HG03103 (cell line): ENCODE results near the gene DHRS3.
"Not testable (repeated sequence)": the region's sequence is repeated elsewhere in the genome, so short reads cannot be mapped to it uniquely, and the experiment has no call there.

Experiments
- ATAC-seq: cut with Tn5 transposase; IDR thresholded peaks from one replicate; pipeline ENCODE4 v1.9.1; 2021; ENCODE audit warnings: low read depth; ENCODE audit not compliant: unreplicated experiment

Gene DHRS3

DNA sequence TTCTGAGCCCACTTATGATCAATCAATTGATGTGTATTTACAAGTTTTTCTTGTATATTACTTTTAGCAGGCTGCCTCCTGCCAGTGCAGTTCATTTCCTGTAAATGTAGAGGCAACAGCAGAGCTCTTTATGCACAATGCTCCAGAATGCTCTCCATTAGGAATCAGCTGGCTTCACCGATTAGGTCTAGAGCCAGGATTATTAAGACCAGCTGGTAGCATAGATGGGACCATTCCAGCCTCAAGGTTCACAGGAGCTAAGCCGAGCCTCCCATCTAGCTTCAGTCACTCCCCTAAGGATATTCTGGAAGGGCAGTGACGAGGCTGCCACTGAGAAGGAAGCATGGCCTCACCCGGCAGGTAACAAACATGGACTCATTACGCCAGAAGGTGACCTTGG, 36.8 kb downstream of the DHRS3 start:
- ATAC-seq = no peak

DNA sequence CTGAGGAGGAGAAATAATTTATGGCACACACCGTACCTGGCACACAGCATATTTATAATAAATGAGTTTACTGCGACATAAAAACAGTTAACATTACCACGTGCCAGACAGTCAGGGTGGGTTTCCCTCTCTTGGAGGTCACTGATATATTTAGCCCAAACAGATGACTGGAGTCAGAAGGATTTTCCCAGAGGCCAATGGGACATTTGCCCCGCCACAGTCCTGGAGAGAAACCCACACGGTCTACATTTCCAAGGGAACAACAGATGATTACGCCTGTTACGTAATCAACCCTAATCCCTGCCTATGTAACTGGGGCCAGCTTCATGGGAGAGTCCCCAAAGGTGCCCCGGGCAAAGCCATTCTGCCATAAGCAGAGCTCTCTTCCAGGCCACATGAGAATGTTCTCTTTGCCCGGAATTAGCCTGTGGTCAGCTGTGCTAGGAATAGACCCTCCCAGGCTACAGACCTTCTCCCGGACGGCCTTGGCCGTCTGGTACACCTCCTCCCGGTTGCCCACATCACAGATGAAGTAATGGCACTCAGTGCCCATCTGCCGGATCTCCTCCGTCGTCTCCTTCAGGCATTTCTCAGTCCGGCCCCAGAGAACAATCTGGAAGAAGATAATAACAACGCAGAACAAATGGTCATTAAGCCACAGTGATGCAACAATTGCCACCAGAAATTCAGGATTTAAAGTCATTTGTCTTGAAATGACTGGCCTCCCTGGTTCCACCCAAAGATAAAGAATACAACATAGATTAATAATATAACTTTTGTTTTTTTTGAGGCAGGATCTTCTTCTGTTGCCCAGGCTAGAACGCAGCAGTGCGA, 37.7 kb downstream of the DHRS3 start:
- ATAC-seq = no peak

- no peak for ATAC-seq
Observed at GRCh38 chr1:12578860-12579422, 39.1 kb downstream of the DHRS3 start.

- no peak for ATAC-seq
Observed at GRCh38 chr1:12577020-12577419, 41.0 kb downstream of the DHRS3 start.

DNA sequence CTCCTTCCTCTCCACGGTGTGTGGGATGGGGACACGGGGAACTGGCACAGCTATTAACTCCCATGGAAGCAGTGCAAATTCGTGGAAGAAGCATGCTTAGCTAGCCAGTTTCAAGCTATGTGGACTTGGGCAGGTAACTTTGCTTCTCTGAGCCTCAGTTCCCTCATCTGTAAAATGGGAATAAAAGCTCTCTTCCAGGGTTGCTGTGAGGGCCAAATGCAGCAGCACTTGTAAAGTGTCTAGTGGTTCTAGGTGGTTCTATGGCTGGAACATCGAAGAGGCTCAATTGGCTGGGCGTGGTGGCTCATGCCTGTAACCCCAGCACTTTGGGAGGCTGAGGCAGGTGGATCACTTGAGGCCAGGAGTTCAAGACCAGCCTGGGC, 43.3 kb downstream of the DHRS3 start:
- no peak for ATAC-seq

DNA sequence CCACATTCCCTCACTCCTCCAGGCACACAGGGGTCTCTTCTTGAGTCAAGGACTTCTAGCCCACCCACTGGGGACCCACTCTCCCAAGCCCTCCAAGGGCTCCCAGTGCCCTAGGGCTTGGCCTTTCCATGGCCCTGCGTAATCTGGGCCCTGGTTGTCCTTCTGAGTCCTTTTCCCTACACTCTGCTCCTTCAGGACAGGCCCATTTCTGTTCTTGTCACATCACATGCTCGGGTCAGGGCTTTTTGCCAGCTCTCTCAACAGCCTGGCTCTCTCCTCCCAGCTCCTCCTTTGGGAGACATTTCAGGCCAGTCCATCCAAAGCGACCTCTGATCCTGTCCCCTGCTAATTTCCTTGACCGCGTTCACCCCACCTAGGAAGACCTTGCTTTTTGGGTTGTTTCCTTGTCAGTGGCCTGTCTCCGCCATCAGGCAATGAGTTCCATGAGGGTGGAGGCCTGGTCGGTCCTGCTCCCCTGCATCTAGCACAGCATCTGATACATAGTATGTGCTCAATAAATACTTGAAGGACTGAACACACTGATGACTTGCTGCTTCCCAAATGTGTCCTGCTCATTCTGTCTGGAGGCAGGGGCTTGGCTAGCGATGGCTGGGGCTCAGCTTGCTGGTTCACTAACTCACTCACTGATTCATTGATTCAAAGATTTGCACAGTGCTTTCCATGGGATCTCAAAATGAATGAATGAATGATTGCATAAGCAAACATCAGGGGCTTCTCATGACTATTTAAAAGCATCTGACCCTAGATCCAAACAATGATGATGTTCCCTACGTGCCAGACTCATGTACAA, 44.8 kb downstream of the DHRS3 start:
- ATAC-seq = no peak

- ATAC-seq = no peak
Observed at GRCh38 chr1:12572522-12572921, 45.5 kb downstream of the DHRS3 start.

DNA sequence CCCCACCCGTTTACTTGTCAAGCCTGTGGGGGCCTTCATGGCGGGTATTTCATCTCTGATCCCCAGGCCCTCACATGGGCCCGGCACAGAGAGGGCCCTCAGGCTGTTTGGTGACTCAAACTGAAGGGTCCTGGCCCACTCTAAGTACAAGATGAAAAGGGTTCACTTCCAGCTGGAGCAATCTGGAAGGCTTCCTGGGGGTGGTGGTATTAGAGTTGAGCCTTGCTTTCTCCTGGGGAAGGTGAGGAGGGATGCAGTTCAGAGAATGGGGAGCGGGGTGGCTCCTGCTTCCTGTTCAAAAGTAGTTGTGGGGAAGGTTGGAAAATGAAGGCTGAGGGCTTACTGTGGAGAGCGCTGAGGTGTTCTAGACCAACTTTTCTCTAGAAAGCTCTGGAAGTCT, 47.7 kb downstream of the DHRS3 start:
- no peak for ATAC-seq

- no peak for ATAC-seq
Observed at GRCh38 chr1:12568009-12568767, 49.8 kb downstream of the DHRS3 start.

- ATAC-seq = no peak
Observed at GRCh38 chr1:12567288-12567819, 50.7 kb downstream of the DHRS3 start.

GRCh38 chr1:12566484-12567287, 51.3 kb downstream of the DHRS3 start:
- ATAC-seq = no peak

DNA sequence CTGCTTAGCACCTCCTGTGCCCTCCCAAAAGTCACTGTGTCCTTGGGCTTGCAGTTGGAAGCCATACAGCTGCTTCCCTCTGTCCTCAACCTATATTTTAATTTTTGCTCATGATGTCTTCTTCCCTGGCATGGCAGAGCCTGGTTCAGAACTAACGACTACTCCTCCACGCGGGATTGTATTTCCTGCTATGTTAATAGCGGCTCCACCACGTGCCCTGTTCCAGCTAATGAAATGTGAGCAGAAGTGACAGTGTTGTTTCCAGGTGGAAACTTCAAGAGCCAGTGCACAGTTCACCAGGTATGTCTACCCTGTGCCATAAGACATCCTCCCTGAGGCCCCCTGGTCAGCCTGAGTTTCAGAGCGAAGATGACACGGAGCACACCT, 52.1 kb downstream of the DHRS3 start:
- ATAC-seq = no peak

DNA sequence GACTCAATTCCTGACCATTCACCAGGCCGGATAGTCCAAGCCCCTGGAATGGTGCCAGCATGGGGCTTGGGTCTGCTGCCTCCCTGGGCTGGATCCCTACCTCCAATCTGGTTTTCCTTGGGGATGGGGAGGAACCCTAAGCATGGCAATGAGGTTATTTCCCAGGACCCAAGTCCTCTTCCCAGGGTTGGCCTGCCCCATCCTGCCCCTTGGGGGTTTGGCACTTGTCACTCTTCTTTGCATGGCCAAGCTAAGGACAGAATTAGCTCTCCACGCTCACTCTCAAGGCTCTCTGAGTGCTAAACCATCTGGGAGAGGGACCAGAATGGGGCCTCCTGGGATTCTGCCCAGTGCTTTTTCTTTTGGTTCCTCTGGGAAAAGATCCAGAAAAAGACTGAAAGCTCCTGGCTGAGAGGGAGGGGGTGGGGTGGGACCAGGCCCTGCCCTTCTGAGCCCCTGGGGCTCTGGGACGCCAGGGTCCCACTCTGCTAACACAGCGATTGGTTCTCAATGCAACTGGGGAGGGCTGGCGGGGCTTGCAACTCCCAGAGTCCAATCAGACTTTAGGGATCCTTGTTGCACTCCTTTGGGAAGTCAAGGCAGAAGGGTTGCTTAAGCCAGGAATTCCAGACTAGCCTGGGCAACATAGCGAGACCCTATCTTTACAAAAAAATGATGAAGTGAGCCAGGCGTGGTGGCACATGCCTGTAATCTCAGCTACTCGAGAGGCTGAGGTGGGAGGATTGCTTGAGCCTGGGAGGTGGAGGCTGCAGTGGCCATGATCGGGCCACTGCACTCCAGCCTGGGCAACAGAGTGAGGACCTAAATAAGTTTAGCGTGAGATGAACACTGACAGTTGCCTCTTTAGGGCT, 52.7 kb downstream of the DHRS3 start:
- no peak for ATAC-seq

DNA sequence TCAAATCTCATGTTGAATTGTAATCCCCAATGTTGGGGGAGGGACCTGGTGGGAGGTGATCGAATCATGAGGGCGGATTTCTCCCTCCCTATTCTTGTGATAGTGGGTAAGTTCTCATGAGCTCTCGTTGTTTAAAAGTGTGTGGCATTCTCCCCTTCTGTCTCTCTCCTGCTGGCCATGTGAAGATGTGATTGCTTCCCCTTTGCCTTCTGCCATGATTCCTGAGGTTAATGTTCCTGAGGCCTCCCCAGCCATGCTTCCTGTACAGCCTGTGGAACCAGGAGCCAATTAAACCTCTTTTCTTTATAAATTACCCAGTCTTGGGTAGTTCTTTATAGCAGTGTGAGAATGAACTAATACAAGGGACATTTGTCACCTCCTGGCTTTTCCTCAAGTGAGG, 53.8 kb downstream of the DHRS3 start:
- ATAC-seq = not testable (repeated sequence)

DNA sequence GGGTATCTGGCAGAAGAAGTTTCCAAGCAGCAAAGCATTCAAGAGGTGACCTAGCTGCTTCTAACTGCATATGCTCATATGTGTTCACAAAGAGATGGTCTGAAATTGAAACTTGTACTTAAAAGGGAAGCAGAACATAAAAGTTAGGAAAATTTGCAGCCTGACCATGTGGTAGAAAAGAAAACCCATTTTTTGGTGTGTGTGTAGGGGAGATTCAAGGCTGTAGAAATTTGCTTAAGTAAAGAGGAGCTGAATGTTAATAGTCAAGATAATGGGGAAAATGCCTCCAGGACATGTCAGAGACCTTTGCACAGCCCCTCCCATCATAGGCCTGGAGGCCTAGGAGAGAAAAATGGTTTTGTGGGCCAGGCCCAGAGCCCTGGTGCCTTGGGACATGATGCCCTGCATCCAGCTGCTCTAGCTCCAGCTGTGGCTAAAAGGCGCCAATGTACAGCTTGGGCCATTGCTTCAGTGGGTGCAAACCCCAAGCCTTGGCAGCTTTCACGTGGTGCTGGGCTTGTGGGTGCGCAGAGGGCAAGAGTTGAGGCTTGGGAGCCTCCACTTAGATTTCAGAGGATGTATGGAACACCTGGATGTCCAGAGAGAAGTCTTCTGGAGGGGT, 54.9 kb downstream of the DHRS3 start:
- ATAC-seq = no peak

DNA sequence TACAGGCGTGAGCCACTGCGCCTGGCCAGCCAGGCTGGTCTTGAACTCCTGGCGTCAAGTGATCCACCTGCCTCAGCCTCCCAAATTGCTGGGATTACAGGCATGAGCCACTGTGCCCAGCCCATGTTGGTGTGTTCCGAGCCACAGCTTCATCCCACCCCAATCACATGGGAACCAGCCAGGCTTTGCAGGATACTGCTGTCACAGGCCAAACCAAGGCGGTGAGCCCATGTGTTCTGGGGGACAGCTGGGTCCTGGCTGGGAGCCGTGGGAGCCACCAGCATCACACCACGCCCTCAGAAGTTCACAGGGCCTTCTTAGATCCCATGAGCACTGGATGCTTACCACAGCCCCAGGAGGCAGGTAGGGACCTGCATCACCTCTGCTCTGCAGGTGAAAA, 56.9 kb downstream of the DHRS3 start:
- no peak for ATAC-seq

GRCh38 chr1:12556957-12557935, 60.8 kb downstream of the DHRS3 start:
- ATAC-seq = no peak
